DMS 273 (cell line): Measurements from ENCODE around the gene LKAAEAR1.

Experiments used
- DNase-seq: peaks from one replicate; lab custom pipeline; 2025; ENCODE audit not compliant: unreplicated experiment; lab: John Stamatoyannopoulos, UW

The LKAAEAR1 gene

DNA sequence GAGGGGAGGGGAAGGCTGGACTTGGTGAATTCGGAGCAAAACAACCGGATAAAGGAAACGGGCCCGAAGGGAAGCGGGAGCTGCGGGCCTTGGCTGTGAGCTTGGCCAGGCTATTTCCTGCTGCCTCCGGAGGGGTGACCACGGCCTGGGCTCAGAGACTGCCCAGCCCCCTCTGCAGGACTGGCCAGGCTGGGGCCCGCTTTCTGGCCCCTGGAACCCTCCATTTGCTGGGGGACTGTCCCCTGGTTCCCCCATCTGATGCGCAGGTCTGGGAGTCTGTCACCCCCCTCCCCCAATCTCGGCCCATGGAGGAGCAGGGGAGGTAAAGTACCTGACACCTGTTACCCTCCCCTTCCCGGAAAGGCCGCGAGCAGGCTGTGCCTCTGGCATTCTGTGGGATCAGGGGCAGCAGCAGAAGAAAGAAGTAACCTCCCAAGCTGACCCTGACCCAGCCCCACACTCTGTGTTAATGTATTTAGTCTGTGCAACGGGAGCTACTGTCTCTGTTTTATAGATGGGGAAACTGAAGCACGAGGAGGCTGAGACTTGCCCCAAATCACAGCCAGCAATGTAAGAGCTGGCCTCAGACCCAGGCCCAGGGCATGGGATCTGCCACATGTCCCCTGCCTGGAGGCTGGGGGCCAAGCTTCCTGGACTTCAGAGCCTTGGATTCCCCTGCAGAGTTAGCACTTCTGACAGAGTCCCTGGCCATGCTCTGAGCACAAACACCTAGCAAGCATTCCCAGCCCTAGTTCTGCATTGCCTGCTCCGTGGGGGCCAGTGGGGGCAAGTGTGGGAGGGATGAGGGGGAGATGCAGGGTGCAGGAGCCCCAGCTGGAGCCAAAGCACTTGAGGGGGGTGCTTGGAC is 44.7 kb downstream of the LKAAEAR1 start:
- no peak for DNase-seq

DNA sequence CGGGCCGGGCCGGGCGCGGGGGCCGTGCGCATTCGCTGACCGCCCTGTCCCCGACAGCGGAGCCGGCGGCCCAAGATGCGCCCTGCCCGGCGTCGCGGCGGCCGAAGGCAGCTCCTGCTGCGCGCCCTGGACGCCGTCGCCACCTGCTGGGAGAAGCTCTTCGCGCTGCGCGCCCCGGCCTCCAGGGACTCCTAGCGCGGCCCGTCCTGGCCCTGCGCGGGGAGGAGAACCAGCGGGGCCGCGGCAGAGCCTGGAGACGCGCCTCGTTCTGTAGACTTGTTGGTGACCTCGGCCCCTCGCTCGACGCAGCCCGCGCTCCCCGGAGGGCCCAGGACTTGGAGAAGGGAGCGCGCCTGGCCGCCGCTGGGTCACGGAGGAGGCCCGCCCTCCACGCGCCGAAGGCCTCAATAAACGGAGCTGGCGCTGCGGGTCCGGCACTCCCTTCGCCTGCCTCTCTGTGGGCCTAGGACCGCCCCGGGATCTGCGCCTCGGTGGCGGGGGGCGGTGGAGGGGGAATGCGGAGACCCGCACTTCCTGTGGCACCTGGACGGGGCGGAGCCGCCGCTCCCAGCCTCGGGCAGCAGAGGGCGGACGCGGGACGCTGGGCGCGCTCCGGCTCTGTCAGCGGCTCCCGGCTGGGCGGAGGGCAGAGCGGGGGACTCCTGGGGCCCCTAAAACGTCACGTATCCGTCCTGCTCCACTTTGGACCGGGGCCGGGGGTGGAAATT is 45.5 kb downstream of the LKAAEAR1 start:
- DNase-seq = peak; percentile 90

GRCh38 chr20:64038224-64038564 is 46.0 kb downstream of the LKAAEAR1 start:
- DNase-seq = no peak

DNA sequence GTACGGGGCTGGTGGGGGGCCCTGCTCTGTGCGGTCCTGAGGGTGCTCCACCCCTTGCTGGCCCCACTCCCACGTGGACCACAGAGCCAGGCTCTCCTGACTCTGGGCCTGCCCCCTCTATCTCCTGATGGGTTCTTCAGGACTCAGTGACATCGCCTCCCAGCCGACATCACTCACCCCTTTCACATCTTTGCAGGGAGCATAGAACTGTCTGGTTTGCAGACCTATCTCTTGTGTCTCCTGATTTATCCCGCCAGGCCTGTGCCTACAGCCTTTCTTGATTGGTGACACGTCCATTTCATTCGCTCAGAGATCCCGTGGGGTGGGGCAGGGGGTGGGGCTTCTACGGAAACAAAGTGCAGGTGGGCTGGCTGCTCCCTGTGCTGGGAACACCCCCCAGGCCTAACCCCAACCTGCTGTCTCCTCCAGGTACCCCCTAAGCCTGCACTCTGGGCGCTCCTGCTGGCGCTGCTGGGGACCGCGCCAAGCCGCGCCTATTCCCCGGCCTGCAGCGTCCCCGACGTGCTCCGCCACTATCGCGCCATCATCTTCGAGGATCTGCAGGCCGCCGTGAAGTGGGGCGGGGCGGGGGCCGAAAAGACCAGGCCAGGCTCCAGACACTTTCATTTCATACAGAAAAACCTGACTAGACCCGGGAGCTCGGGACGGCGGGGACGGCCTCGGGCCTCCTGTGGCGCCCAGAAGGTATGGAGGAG is 46.5 kb downstream of the LKAAEAR1 start:
- DNase-seq = peak; percentile 42

DNA sequence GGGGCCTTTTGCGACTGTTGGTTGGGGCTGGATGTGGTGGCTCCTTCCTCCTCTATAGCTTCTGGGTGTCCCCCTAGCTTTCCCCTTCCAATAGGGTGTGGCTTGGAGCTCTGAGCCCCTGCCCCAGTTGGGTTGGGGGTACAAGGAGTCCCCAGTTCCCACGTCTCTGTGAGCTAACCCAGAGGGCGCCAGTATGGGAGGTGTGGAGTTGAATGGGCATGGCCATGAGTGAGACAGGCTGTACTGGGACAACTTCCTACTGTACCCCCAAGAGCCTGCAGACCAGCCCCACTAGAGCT is 47.0 kb downstream of the LKAAEAR1 start:
- DNase-seq = no peak

- peak; percentile 61 for DNase-seq
Observed at GRCh38 chr20:64036346-64037198, 47.6 kb downstream of the LKAAEAR1 start.

DNA sequence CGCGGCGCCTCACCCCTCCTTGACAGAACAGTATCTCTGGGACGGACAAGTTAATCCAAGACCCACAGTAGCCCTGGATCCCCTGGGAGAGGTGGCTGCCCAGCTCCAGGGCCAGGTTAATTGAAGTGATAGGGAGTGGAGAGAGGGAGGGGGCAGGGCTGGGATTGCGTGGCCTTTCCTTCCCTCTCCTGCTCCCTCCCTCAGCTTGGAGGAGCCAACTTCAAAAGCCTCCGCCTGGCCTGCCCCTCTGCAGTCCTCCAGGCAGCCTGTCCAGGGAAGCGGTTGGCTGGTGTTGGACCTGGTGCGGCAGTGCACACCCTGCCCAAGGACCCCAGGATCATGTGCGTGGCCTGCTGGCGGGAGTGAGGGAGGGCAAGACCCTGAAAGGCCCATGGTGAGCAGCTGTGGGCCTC is 48.3 kb downstream of the LKAAEAR1 start, which contains the start of gene C20orf204:
Gene C20orf204, plus strand, starts transcription at position 250 of the 413 bp plus-strand sequence. Its CDS starts 142 bp downstream, at position 392.
- DNase-seq = no peak

- no peak for DNase-seq
Observed at GRCh38 chr20:64035066-64035932, 48.9 kb downstream of the LKAAEAR1 start.

- DNase-seq = no peak
Observed at GRCh38 chr20:64033981-64034493, 50.2 kb downstream of the LKAAEAR1 start.
